A549 (cell line): Measurements from ENCODE around the gene PDHB. TPM values are rescaled to one million over a fixed set of nuclear protein-coding genes. Genes with fewer than 3 reads are reported as not detected.

ENCODE experiments used
- ATAC-seq, 2 experiments: fragments of 200-7000 bp in 1 of 2; fragments of >200 bp in 1 of 2; cut with Nextera tagmentation in 1 of 2; cut with Tn5 transposase in 1 of 2; 3 replicates each; pipeline versions ENCODE4 v1.8.0 to v1.9.1; 2018 to 2020; ENCODE audit warnings: mild to moderate bottlenecking in 1 of 2, moderate library complexity in 1 of 2
- CTCF ChIA-PET: fragments of 300-600 bp; sonication (Branson Sonifier 250); formaldehyde crosslinking; extraction: SDS; loops from one replicate; lab custom pipeline; 2021; ENCODE audit warnings: antibody characterized with exemption, inconsistent platforms; lab: Yijun Ruan, JAX
- POLR2A ChIA-PET: fragments of 350-600 bp; formaldehyde crosslinking; extraction: SDS; loops from one replicate; lab custom pipeline; 2021; ENCODE audit warnings: antibody characterized with exemption, inconsistent platforms; lab: Yijun Ruan, JAX
- DNase-seq, 2 experiments: peaks; one replicate each; pipeline versions ENCODE4 v3.0.0 to v3.0.0-alpha.2; 2011 to 2016; ENCODE audit warnings: low read depth in 1 of 2, low spot score in 1 of 2
- FAIRE-seq: peaks from 2 replicates; lab custom pipeline; 2011; peaks lifted over from hg19 to GRCh38; lab: Jason Lieb, UNC
- H3K27ac ChIP-seq, 2 experiments: fragments of >200 bp; sonication (Bioruptor Twin); formaldehyde crosslinking; 3 replicates each; pipeline ENCODE4 v1.5.1; 2016 to 2017
- H3K4me1 ChIP-seq: fragments of >200 bp; sonication (Bioruptor Twin); formaldehyde crosslinking; 3 replicates; pipeline ENCODE4 v1.6.1; 2016
- H3K4me2 ChIP-seq: fragments of >200 bp; sonication (Bioruptor Twin); formaldehyde crosslinking; 3 replicates; pipeline ENCODE4 v1.6.1; 2016
- H3K4me3 ChIP-seq: fragments of >200 bp; sonication (Bioruptor Twin); formaldehyde crosslinking; 3 replicates; pipeline ENCODE4 v1.5.1; 2016
- H3K9me3 ChIP-seq: fragments of >200 bp; sonication (Bioruptor Twin); formaldehyde crosslinking; 3 replicates; pipeline ENCODE4 v1.6.1; 2016
- CBX2 ChIP-seq: fragments of 200-600 bp; sonication (generic); IDR thresholded peaks from 2 replicates; pipeline ENCODE4 v1.6.1; 2016; ENCODE audit warnings: low read depth, mild to moderate bottlenecking, borderline replicate concordance
- CHD2 ChIP-seq: fragments of 150-350 bp; IDR thresholded peaks from 2 replicates; pipeline ENCODE4 v1.6.1; 2014; ENCODE audit warnings: low read length; ENCODE audit not compliant: partially characterized antibody
- EHF ChIP-seq: fragments of 250-450 bp; sonication (Bioruptor Pico); IDR thresholded peaks from 2 replicates; pipeline ENCODE4 v1.5.0; 2020; ENCODE audit warnings: mild to moderate bottlenecking
- FOSL2 ChIP-seq, 2 experiments: fragments of 450-650 bp in 1 of 2; fragments of >200 bp in 1 of 2; sonication (Bioruptor Twin) in 1 of 2; formaldehyde crosslinking; IDR thresholded peaks; 2 replicates each; pipeline versions ENCODE4 v1.5.0 to v1.6.1; 2016 to 2020; ENCODE audit warnings: mild to moderate bottlenecking in 1 of 2, moderate library complexity in 1 of 2
- HDAC2 ChIP-seq: fragments of 200-600 bp; sonication (generic); IDR thresholded peaks from 2 replicates; pipeline ENCODE4 v1.6.1; 2016
- HOXB13 ChIP-seq: fragments of 250-450 bp; sonication (Bioruptor Pico); IDR thresholded peaks from 2 replicates; pipeline ENCODE4 v1.5.0; 2020; ENCODE audit warnings: low read depth, mild to moderate bottlenecking, moderate library complexity
- NFE2L2 ChIP-seq: fragments of 150-350 bp; conservative IDR thresholded peaks from 2 replicates; pipeline ENCODE4 v1.6.1; 2014; ENCODE audit warnings: low read length
- NPAS2 ChIP-seq: fragments of 250-450 bp; sonication (Bioruptor Pico); IDR thresholded peaks from 2 replicates; pipeline ENCODE4 v1.8.0; 2022; ENCODE audit warnings: mild to moderate bottlenecking, moderate library complexity, borderline replicate concordance
- PHF8 ChIP-seq: fragments of 200-600 bp; sonication (generic); IDR thresholded peaks from 2 replicates; pipeline ENCODE4 v1.6.1; 2016; ENCODE audit warnings: low read depth, mild to moderate bottlenecking, antibody characterized with exemption, moderate library complexity, borderline replicate concordance
- RARB ChIP-seq: fragments of 250-450 bp; sonication (Bioruptor Pico); IDR thresholded peaks from 2 replicates; pipeline ENCODE4 v1.8.0; 2021; ENCODE audit warnings: mild to moderate bottlenecking, moderate library complexity
- RNF2 ChIP-seq: fragments of 200-600 bp; sonication (generic); IDR thresholded peaks from 2 replicates; pipeline ENCODE4 v1.6.1; 2016; ENCODE audit warnings: low read depth, mild to moderate bottlenecking, antibody characterized with exemption, moderate library complexity, borderline replicate concordance
- SMC3 ChIP-seq: fragments of >200 bp; sonication (Bioruptor Twin); formaldehyde crosslinking; IDR thresholded peaks from 3 replicates; pipeline ENCODE4 v1.6.1; 2018; ENCODE audit warnings: inconsistent platforms
- TFCP2L1 ChIP-seq: fragments of 250-450 bp; sonication (Bioruptor Pico); IDR thresholded peaks from 2 replicates; pipeline ENCODE4 v1.5.0; 2021; ENCODE audit warnings: mild to moderate bottlenecking
- ZNF302 ChIP-seq: fragments of 250-450 bp; sonication (Bioruptor Pico); IDR thresholded peaks from 2 replicates; pipeline ENCODE4 v1.9.0; 2021; ENCODE audit warnings: inconsistent platforms, mild to moderate bottlenecking, moderate library complexity
- ZSCAN20 ChIP-seq: fragments of 250-450 bp; sonication (Bioruptor Pico); IDR thresholded peaks from 2 replicates; pipeline ENCODE4 v1.8.0; 2022; ENCODE audit warnings: mild to moderate bottlenecking, moderate library complexity
- WGBS: methylation state at CpG from one replicate; pipeline ENCODE4 v1.1.6; 2017; ENCODE audit errors: missing lambda C conversion rate; 5-methylcytosine and 5-hydroxymethylcytosine counted together
- polyA plus RNA-seq, 4 experiments: library from polyadenylated mRNA; depleted of rRNA in 3 of 4; stranded (reverse); fragments of >200 nt; fragmentation: RNase III in 1 of 4; extraction: RNeasy Plus Mini Kit Qiagen cat#74134 plus additional on column Dnase treatment in 1 of 4; gene quantifications; 2 replicates in 3 of 4; 3 replicates in 1 of 4; pipeline ENCODE4 v1.2.3, GENCODE V29; 2011 to 2017
- TF ChIP-seq, protein P1 (sequence below): IDR thresholded peaks from 2 replicates; pipeline ENCODE4 v1.6.1; 2012; ENCODE audit warnings: low read depth, borderline replicate concordance
- TF ChIP-seq, protein P2 (sequence below): fragments of >200 bp; sonication (Bioruptor Twin); formaldehyde crosslinking; IDR thresholded peaks from 3 replicates; pipeline ENCODE4 v1.6.1; 2016
- TF ChIP-seq, protein P3 (sequence below): fragments of 450-650 bp; IDR thresholded peaks from 2 replicates; pipeline ENCODE4 v1.6.1; 2014; ENCODE audit warnings: antibody characterized with exemption
- TF ChIP-seq, protein P4 (sequence below): fragments of 200-600 bp; sonication (generic); IDR thresholded peaks from 2 replicates; pipeline ENCODE4 v1.6.1; 2016; ENCODE audit warnings: antibody characterized with exemption, mild to moderate bottlenecking, moderate library complexity

The PDHB gene
- polyA plus RNA-seq, 2 of the 4 experiments (the other 2 are of a cell fraction) = 82.0 to 113 TPM

- ChIA-PET CTCF (interaction anchor here (1.2 kb wide), 1 partner anchor 10 kb away, joined by 3 read pairs; no protein-coding TSS in a partner anchor), POLR2A (interaction anchor here (0.6 to 1.6 kb wide), 2 partner anchors 9 to 57 kb away, joined by 3 to 6 read pairs; partner anchors contain the start of gene KCTD6)
- WGBS = 89% methylated on average over 11 of the region's 11 CpGs
- FAIRE-seq = no peak
- ATAC-seq = no peak
- Histone ChIP-seq H3K27ac (peak overlapping the region in 1 of 2 experiments; percentile 95; a peak in 3 of 6 replicates), H3K4me2 (peak overlapping the region; percentile 73), H3K4me1 (peaks cover 21% of the 10 kb centered on the region), H3K4me3 (no peak overlapping the region; the same call in 2 of the 3 replicates), H3K9me3 (no peaks in the 10 kb centered on the region)
- TF ChIP-seq CBX2 (no peak), TFCP2L1 (CRISPR knock-in tag) (no peak)
- TF ChIP-seq, protein P1, sequence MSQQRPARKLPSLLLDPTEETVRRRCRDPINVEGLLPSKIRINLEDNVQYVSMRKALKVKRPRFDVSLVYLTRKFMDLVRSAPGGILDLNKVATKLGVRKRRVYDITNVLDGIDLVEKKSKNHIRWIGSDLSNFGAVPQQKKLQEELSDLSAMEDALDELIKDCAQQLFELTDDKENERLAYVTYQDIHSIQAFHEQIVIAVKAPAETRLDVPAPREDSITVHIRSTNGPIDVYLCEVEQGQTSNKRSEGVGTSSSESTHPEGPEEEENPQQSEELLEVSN = no peak
- no peak for DNase-seq
Observed at GRCh38 chr3:58434511-58434910, 879 bp upstream of the PDHB start.

DNA sequence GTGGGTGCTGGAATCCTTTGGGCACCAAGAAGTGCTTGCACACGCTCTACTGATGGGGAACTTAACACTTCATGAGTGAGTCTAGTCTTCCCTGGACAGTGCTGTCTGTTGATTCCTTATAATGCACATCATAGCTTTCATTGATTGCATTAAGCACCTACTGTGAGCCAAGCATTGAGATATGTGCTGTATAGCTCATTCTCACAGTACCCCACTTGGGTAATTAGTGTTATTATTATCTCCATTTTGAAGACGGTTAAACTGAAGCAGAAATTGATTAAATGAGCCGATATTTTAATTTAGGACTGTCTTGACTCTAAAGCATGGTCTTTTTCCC, 504 bp upstream of the PDHB start:
- TF ChIP-seq ZNF302 (CRISPR knock-in tag) (no peak), ZSCAN20 (CRISPR knock-in tag) (no peak), NPAS2 (no peak), CHD2 (no peak), EHF (CRISPR knock-in tag) (no peak), RARB (CRISPR knock-in tag) (no peak), PHF8 (no peak), SMC3 (no peak), FOSL2 (IDR thresholded peaks at IDR 0.05) (no peak), FOSL2 (CRISPR knock-in tag; IDR thresholded peaks at IDR 0.05) (no peak), HDAC2 (no peak), HOXB13 (CRISPR knock-in tag) (no peak), RNF2 (no peak), NFE2L2 (no peak)
- TF ChIP-seq, protein P2, sequence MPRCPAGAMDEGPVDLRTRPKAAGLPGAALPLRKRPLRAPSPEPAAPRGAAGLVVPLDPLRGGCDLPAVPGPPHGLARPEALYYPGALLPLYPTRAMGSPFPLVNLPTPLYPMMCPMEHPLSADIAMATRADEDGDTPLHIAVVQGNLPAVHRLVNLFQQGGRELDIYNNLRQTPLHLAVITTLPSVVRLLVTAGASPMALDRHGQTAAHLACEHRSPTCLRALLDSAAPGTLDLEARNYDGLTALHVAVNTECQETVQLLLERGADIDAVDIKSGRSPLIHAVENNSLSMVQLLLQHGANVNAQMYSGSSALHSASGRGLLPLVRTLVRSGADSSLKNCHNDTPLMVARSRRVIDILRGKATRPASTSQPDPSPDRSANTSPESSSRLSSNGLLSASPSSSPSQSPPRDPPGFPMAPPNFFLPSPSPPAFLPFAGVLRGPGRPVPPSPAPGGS = no peak
- TF ChIP-seq, protein P3, sequence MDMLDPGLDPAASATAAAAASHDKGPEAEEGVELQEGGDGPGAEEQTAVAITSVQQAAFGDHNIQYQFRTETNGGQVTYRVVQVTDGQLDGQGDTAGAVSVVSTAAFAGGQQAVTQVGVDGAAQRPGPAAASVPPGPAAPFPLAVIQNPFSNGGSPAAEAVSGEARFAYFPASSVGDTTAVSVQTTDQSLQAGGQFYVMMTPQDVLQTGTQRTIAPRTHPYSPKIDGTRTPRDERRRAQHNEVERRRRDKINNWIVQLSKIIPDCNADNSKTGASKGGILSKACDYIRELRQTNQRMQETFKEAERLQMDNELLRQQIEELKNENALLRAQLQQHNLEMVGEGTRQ = no peak
- TF ChIP-seq, protein P4, sequence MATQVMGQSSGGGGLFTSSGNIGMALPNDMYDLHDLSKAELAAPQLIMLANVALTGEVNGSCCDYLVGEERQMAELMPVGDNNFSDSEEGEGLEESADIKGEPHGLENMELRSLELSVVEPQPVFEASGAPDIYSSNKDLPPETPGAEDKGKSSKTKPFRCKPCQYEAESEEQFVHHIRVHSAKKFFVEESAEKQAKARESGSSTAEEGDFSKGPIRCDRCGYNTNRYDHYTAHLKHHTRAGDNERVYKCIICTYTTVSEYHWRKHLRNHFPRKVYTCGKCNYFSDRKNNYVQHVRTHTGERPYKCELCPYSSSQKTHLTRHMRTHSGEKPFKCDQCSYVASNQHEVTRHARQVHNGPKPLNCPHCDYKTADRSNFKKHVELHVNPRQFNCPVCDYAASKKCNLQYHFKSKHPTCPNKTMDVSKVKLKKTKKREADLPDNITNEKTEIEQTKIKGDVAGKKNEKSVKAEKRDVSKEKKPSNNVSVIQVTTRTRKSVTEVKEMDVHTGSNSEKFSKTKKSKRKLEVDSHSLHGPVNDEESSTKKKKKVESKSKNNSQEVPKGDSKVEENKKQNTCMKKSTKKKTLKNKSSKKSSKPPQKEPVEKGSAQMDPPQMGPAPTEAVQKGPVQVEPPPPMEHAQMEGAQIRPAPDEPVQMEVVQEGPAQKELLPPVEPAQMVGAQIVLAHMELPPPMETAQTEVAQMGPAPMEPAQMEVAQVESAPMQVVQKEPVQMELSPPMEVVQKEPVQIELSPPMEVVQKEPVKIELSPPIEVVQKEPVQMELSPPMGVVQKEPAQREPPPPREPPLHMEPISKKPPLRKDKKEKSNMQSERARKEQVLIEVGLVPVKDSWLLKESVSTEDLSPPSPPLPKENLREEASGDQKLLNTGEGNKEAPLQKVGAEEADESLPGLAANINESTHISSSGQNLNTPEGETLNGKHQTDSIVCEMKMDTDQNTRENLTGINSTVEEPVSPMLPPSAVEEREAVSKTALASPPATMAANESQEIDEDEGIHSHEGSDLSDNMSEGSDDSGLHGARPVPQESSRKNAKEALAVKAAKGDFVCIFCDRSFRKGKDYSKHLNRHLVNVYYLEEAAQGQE = no peak
- ChIA-PET CTCF (interaction anchor here (1.2 to 1.4 kb wide), 2 partner anchors 10 to 57 kb away, joined by 3 read pairs; partner anchors contain the start of gene KCTD6), POLR2A (interaction anchor here (0.6 to 1.6 kb wide), 2 partner anchors 9 to 58 kb away, joined by 3 to 6 read pairs; partner anchors contain the start of gene KCTD6)
- Histone ChIP-seq H3K27ac (peak overlapping the region; percentile 95 to 97), H3K4me2 (peak overlapping the region; percentile 73), H3K4me1 (peaks cover 21% of the 10 kb centered on the region), H3K4me3 (peak overlapping the region; percentile 74), H3K9me3 (no peaks in the 10 kb centered on the region)
- FAIRE-seq (no peak), ATAC-seq (no peak), DNase-seq (no peak)
- 53% methylated on average over 3 of the region's 3 CpGs for WGBS
